CD4-positive, alpha-beta T cell treated with Interleukin-4 for 1 hour (primary cell): Measurements from ENCODE around the gene NPLOC4.

Experiments
- DNase-seq, 2 donors: peaks; one replicate each; pipeline ENCODE4 v3.0.0-alpha.2; 2020 to 2022

Gene NPLOC4

GRCh38 chr17:81636505-81637288 is at the start of gene NPLOC4, which contains the start of gene TSPAN10:
Gene NPLOC4, minus strand, starts transcription at chr17:81637112. Its CDS starts 182 bp downstream, at chr17:81636930.
Gene TSPAN10, plus strand, starts transcription at chr17:81637196. Its CDS starts 5,217 bp downstream, at chr17:81642413.
- DNase-seq: peak; percentile 83 to 87

- DNase-seq: no peak
Measured at GRCh38 chr17:81686614-81687013, 49.7 kb upstream of the NPLOC4 start.

GRCh38 chr17:81685108-81685507 is 48.2 kb upstream of the NPLOC4 start:
- no peak for DNase-seq

- DNase-seq: peak in 1 of 2 donors; percentile 49
Measured at GRCh38 chr17:81684442-81684911, 47.6 kb upstream of the NPLOC4 start.

- peak; percentile 98 to 99 for DNase-seq
Measured at GRCh38 chr17:81683584-81684441, 46.9 kb upstream of the NPLOC4 start, which contains the start of the genes ARL16 and HGS. Gene ARL16, minus strand, starts transcription at chr17:81683797. Its CDS starts 44 bp downstream, at chr17:81683753. Gene HGS, plus strand, starts transcription at chr17:81684011. Its CDS starts 56 bp downstream, at chr17:81684067.

GRCh38 chr17:81683208-81683583 is 46.3 kb upstream of the NPLOC4 start:
- DNase-seq: no peak

- no peak for DNase-seq
Measured at GRCh38 chr17:81682565-81683207, 45.8 kb upstream of the NPLOC4 start.

GRCh38 chr17:81681672-81682071 is 44.8 kb upstream of the NPLOC4 start:
- DNase-seq: no peak

GRCh38 chr17:81680150-81680549 is 43.2 kb upstream of the NPLOC4 start:
- DNase-seq: no peak

- DNase-seq: no peak
Measured at GRCh38 chr17:81676906-81677305, 40.0 kb upstream of the NPLOC4 start.

- peak; percentile 42 to 46 for DNase-seq
Measured at GRCh38 chr17:81675515-81676221, 38.8 kb upstream of the NPLOC4 start.

- DNase-seq: no peak
Measured at GRCh38 chr17:81673561-81674258, 36.8 kb upstream of the NPLOC4 start.

GRCh38 chr17:81672954-81673353 is 36.0 kb upstream of the NPLOC4 start:
- DNase-seq: no peak

GRCh38 chr17:81672504-81672903 is 35.6 kb upstream of the NPLOC4 start:
- DNase-seq: no peak

GRCh38 chr17:81667754-81668153 is 30.8 kb upstream of the NPLOC4 start:
- DNase-seq: no peak

- peak; percentile 91 to 92 for DNase-seq
Measured at GRCh38 chr17:81666342-81667191, 29.7 kb upstream of the NPLOC4 start, which contains the start of the genes CCDC137 and OXLD1. Gene CCDC137, plus strand, starts transcription at chr17:81666737. Its CDS starts 30 bp downstream, at chr17:81666767. Gene OXLD1, minus strand, starts transcription at chr17:81666605. Its CDS starts 28 bp downstream, at chr17:81666577.

GRCh38 chr17:81666092-81666341 is 29.1 kb upstream of the NPLOC4 start:
- no peak for DNase-seq

GRCh38 chr17:81665205-81666091 is 28.5 kb upstream of the NPLOC4 start:
- peak; percentile 39 to 42 for DNase-seq

GRCh38 chr17:81664051-81664470 is 27.1 kb upstream of the NPLOC4 start:
- no peak for DNase-seq

GRCh38 chr17:81662002-81662401 is 25.1 kb upstream of the NPLOC4 start:
- DNase-seq: no peak
